GM12878 (cell line): ENCODE data around the gene SH3BP5. TPM values are rescaled to one million over a fixed set of nuclear protein-coding genes. Genes with fewer than 3 reads are reported as not detected.

Source experiments
- ATAC-seq: fragments of 200-7000 bp; cut with Tn5 transposase; 3 replicates; pipeline ENCODE4 v1.9.1; 2020; ENCODE audit warnings: mild to moderate bottlenecking, moderate library complexity
- BruUV-seq: library from RNA; stranded (reverse); fragments of 400-500 nt; replicated peaks from 2 replicates; lab custom pipeline; 2021; lab: Mats Ljungman, UMichigan
- CTCF ChIA-PET: fragments of 300-600 bp; sonication (Branson Sonifier 250); formaldehyde crosslinking; extraction: SDS; loops from one replicate; lab custom pipeline; 2021; ENCODE audit warnings: inconsistent platforms; lab: Yijun Ruan, JAX
- POLR2A ChIA-PET: fragments of 350-600 bp; formaldehyde crosslinking; extraction: SDS; loops from one replicate; lab custom pipeline; 2021; ENCODE audit warnings: inconsistent platforms; lab: Charles Lee
- RAD21 ChIA-PET: fragments of 300-600 bp; sonication (Branson Sonifier 250); formaldehyde crosslinking; loops from one replicate; lab custom pipeline; 2023; ENCODE audit warnings: antibody characterized with exemption; ENCODE audit not compliant: unreplicated experiment; lab: Charles Lee
- SMC1A ChIA-PET: fragments of 300-600 bp; sonication (Branson Sonifier 250); formaldehyde crosslinking; loops from one replicate; lab custom pipeline; 2023; ENCODE audit not compliant: unreplicated experiment, uncharacterized antibody; lab: Charles Lee
- DNase-seq: peaks from one replicate; pipeline ENCODE4 v3.0.0-alpha.2; 2011; ENCODE audit warnings: low read depth, low spot score
- FAIRE-seq: peaks from 3 replicates; lab custom pipeline; 2011; peaks lifted over from hg19 to GRCh38; lab: Jason Lieb, UNC
- H2AFZ ChIP-seq: 2 replicates; pipeline ENCODE4 v1.6.0; 2011; ENCODE audit warnings: low read depth, low read length, control low read depth; ENCODE audit not compliant: control insufficient read depth
- H3K27ac ChIP-seq: 2 replicates; pipeline ENCODE4 v1.5.1; 2011; ENCODE audit warnings: control low read depth; ENCODE audit not compliant: control insufficient read depth, insufficient read depth
- H3K27me3 ChIP-seq, 2 experiments: replicated peaks in 1 of 2; 2 replicates each; pipeline versions ENCODE4 v1.6.0 to v1.6.1; 2011; ENCODE audit warnings: low read length in 1 of 2; ENCODE audit not compliant: control insufficient read depth in 2 of 2, insufficient read depth in 2 of 2
- H3K36me3 ChIP-seq, 2 experiments: 2 replicates each; pipeline ENCODE4 v1.5.1; 2011; ENCODE audit warnings: low read length in 1 of 2; ENCODE audit not compliant: control insufficient read depth in 2 of 2, insufficient read depth in 2 of 2
- H3K4me1 ChIP-seq: 2 replicates; pipeline ENCODE4 v1.6.1; 2011; ENCODE audit warnings: mild to moderate bottlenecking, low read length, moderate library complexity, mixed read lengths; ENCODE audit not compliant: control insufficient read depth, insufficient read depth
- H3K4me2 ChIP-seq: 2 replicates; pipeline ENCODE4 v1.6.0; 2011; ENCODE audit warnings: control low read depth; ENCODE audit not compliant: control insufficient read depth, insufficient read depth
- H3K4me3 ChIP-seq: fragments of 200-600 bp; sonication (generic); 2 replicates; pipeline ENCODE4 v1.5.1; 2016
- H3K79me2 ChIP-seq: 2 replicates; pipeline ENCODE4 v1.6.0; 2011; ENCODE audit warnings: low read length; ENCODE audit not compliant: control insufficient read depth, insufficient read depth
- H3K9ac ChIP-seq: 2 replicates; pipeline ENCODE4 v1.8.0; 2011; ENCODE audit warnings: low read length, control low read depth, mixed read lengths; ENCODE audit not compliant: control insufficient read depth, insufficient read depth
- H3K9me3 ChIP-seq: replicated peaks from 3 replicates; pipeline ENCODE4 v1.5.1; 2011; ENCODE audit warnings: mild to moderate bottlenecking, low read length; ENCODE audit not compliant: control insufficient read depth, insufficient read depth
- H4K20me1 ChIP-seq: 2 replicates; pipeline ENCODE4 v1.6.0; 2011; ENCODE audit not compliant: control insufficient read depth, insufficient read depth
- ATF3 ChIP-seq: IDR thresholded peaks from 2 replicates; pipeline ENCODE4 v1.6.1; 2011; ENCODE audit warnings: low read depth, mild to moderate bottlenecking, low read length, moderate library complexity, borderline replicate concordance; ENCODE audit errors: extremely low read depth
- CBX5 ChIP-seq: sonication (generic); IDR thresholded peaks from 2 replicates; pipeline ENCODE4 v1.6.1; 2016; ENCODE audit warnings: low read depth, moderate library complexity, mild to moderate bottlenecking, inconsistent platforms
- ETV6 ChIP-seq, 2 experiments: fragments of 450-650 bp in 1 of 2; IDR thresholded peaks in 1 of 2; conservative IDR thresholded peaks in 1 of 2; 2 replicates each; pipeline ENCODE4 v1.6.1; 2014; ENCODE audit warnings: antibody characterized with exemption in 1 of 2, borderline replicate concordance in 1 of 2, low read depth in 1 of 2, mild to moderate bottlenecking in 1 of 2, moderate library complexity in 1 of 2
- EZH2 ChIP-seq: IDR thresholded peaks from 2 replicates; pipeline ENCODE4 v1.6.1; 2012; ENCODE audit warnings: low read depth, mild to moderate bottlenecking, control low read depth, inconsistent platforms, low read length, borderline replicate concordance; ENCODE audit not compliant: control insufficient read depth
- MTA3 ChIP-seq: IDR thresholded peaks from 2 replicates; pipeline ENCODE4 v1.6.1; 2012; ENCODE audit warnings: low read length, inconsistent platforms, borderline replicate concordance
- NFXL1 ChIP-seq: fragments of 450-650 bp; IDR thresholded peaks from 2 replicates; pipeline ENCODE4 v1.6.1; 2017; ENCODE audit warnings: antibody characterized with exemption, mild to moderate bottlenecking, borderline replicate concordance
- NR2C2 ChIP-seq: IDR thresholded peaks from 2 replicates; pipeline ENCODE4 v1.6.1; 2011; ENCODE audit warnings: borderline replicate concordance, low read depth; ENCODE audit not compliant: control insufficient read depth, insufficient read length
- PAX5 ChIP-seq: IDR thresholded peaks from 2 replicates; pipeline ENCODE4 v1.6.1; 2011; ENCODE audit warnings: low read depth, low read length, borderline replicate concordance
- RAD51 ChIP-seq: fragments of 450-650 bp; IDR thresholded peaks from 2 replicates; pipeline ENCODE4 v1.6.1; 2016; ENCODE audit warnings: moderate library complexity, mild to moderate bottlenecking, inconsistent platforms
- RB1 ChIP-seq: fragments of 450-650 bp; formaldehyde crosslinking; IDR thresholded peaks from 2 replicates; pipeline ENCODE4 v1.6.1; 2017; ENCODE audit warnings: mild to moderate bottlenecking, borderline replicate concordance
- SPI1 ChIP-seq: IDR thresholded peaks from 2 replicates; pipeline ENCODE4 v1.6.1; 2011; ENCODE audit warnings: low read depth, mild to moderate bottlenecking, low read length, moderate library complexity, borderline replicate concordance; ENCODE audit not compliant: insufficient read depth
- USF1 ChIP-seq: IDR thresholded peaks from 2 replicates; pipeline ENCODE4 v1.6.1; 2011; ENCODE audit warnings: borderline replicate concordance, low read depth, mild to moderate bottlenecking, moderate library complexity, mixed read lengths, low read length; ENCODE audit not compliant: insufficient read depth; ENCODE audit errors: extremely low read length
- ZBTB33 ChIP-seq: fragments of 450-650 bp; IDR thresholded peaks from 2 replicates; pipeline ENCODE4 v1.6.1; 2017; ENCODE audit warnings: mild to moderate bottlenecking
- ZNF207 ChIP-seq: fragments of 450-650 bp; IDR thresholded peaks from 2 replicates; pipeline ENCODE4 v1.6.1; 2014; ENCODE audit warnings: antibody characterized with exemption, mild to moderate bottlenecking, borderline replicate concordance
- ZNF217 ChIP-seq: fragments of 450-650 bp; IDR thresholded peaks from 2 replicates; pipeline ENCODE4 v1.6.1; 2017; ENCODE audit warnings: antibody characterized with exemption, mild to moderate bottlenecking
- ZNF24 ChIP-seq: fragments of 450-650 bp; IDR thresholded peaks from 2 replicates; pipeline ENCODE4 v1.6.1; 2017; ENCODE audit warnings: antibody characterized with exemption, mild to moderate bottlenecking
- WGBS: methylation state at CpG from one replicate; pipeline ENCODE4 v1.1.6; 2016; ENCODE audit warnings: low lambda C conversion rate; ENCODE audit not compliant: insufficient replicate concordance, insufficient coverage; ENCODE audit errors: missing lambda C conversion rate; 5-methylcytosine and 5-hydroxymethylcytosine counted together
- in situ Hi-C: fragments of 300-500 bp; cut with MboI; formaldehyde crosslinking; loops from 9 replicates; pipeline ENCODE4 v1.14.3; 2018; ENCODE audit warnings: mixed read lengths
- intact Hi-C: fragments of 100-400 bp; cut with micrococcal nuclease; formaldehyde crosslinking; loops from one replicate; pipeline ENCODE4 v1.14.2; 2022; ENCODE audit not compliant: unreplicated experiment
- polyA plus RNA-seq, 11 experiments: library from polyadenylated mRNA; depleted of rRNA in 4 of 11; unstranded in 6 of 11; stranded (reverse) in 5 of 11; fragments of >200 nt; fragmentation: Nextera tagmentation in 4 of 11; fragmentation: Illumina TruSeq in 1 of 11; extraction: Ambion mirVana in 4 of 11; extraction: Trizol in 1 of 11; gene quantifications; 1 replicate in 1 of 11; 2 replicates in 10 of 11; pipeline versions ENCODE4 v1.2.1 to v1.2.3, GENCODE V29; 2011 to 2016; ENCODE audit warnings: inconsistent platforms in 2 of 11, missing spikeins in 2 of 11, low read depth in 1 of 11
- total RNA-seq, 4 experiments: library from RNA; depleted of rRNA in 3 of 4; stranded (reverse); fragments of >200 nt in 3 of 4; fragmentation: Illumina TruSeq in 1 of 4; extraction: Trizol in 1 of 4; gene quantifications; 2 replicates each; pipeline versions ENCODE4 v1.2.1 to v1.2.3, GENCODE V29; 2013 to 2021

The SH3BP5 gene
- total and polyA plus RNA-seq, 10 of the 15 experiments (the other 5 are each of a cell fraction or from before 2014, with no cell fraction given): 14.9 to 87.5 (median 43.7) TPM

- TF ChIP-seq ZBTB33 (no peak), NFXL1 (no peak), NR2C2 (no peak), ATF3 (no peak)
Measured at GRCh38 chr3:15217011-15217671, 115.2 kb downstream of the SH3BP5 start (continued).

- ChIA-PET SMC1A (interaction anchor here (1.7 kb wide), 1 partner anchor 9 kb away, joined by 9 read pairs; no protein-coding TSS in a partner anchor), RAD21 (no interaction called here), CTCF (interaction anchor here (1.0 kb wide), 1 partner anchor 189 kb away, joined by 4 read pairs; no protein-coding TSS in a partner anchor), POLR2A (interaction anchor here (0.6 kb wide), 1 partner anchor 55 kb away, joined by 4 read pairs; no protein-coding TSS in a partner anchor)
- DNase-seq (no peak), ATAC-seq (no peak), FAIRE-seq (no peak)
- intact Hi-C loops: no loop called here
- H3K27me3 ChIP-seq: no peaks in the 10 kb centered on the region
- 96% methylated on average over 1 of the region's 1 CpG for WGBS
- in situ Hi-C loops: no loop called here
- no peaks in the 10 kb centered on the region for H4K20me1 ChIP-seq
- H3K4me1 ChIP-seq: peaks cover 7% of the 10 kb centered on the region; the same call in 1 of the 2 replicates
- H3K9me3 ChIP-seq: no peaks in the 10 kb centered on the region
- H3K36me3 ChIP-seq: peaks cover 5 to 13% of the 10 kb centered on the region in 2 experiments
- no peaks in the 10 kb centered on the region; the same call in 1 of the 2 replicates for H3K79me2 ChIP-seq
- no peak overlapping the region for H2AFZ ChIP-seq
- H3K4me3 ChIP-seq: no peak overlapping the region
- no peak overlapping the region for H3K27ac ChIP-seq
- H3K4me2 ChIP-seq: no peak overlapping the region
- no TSS peak for BruUV-seq
- H3K9ac ChIP-seq: no peak overlapping the region
- no peak for TF ChIP-seq ETV6 (conservative IDR thresholded peaks at IDR 0.05 in 1 of 2, IDR thresholded peaks at IDR 0.05 in 1 of 2; ENCODE audit: borderline replicate concordance in 1 of 2, low read depth in 1 of 2)
- TF ChIP-seq ZNF207: no peak
- TF ChIP-seq SPI1: no peak
- no peak for TF ChIP-seq ZNF24
- TF ChIP-seq EZH2: no peak
- TF ChIP-seq PAX5: no peak
- TF ChIP-seq MTA3: no peak
- TF ChIP-seq RAD51: no peak
- TF ChIP-seq ZNF217: no peak
- TF ChIP-seq CBX5: no peak
- no peak for TF ChIP-seq USF1
- no peak for TF ChIP-seq RB1
Measured at GRCh38 chr3:15216501-15216900, 115.9 kb downstream of the SH3BP5 start.
